Measurements from ENCODE around the gene WNT3A. TPM values are rescaled to one million over a fixed set of nuclear protein-coding genes. Genes with fewer than 3 reads are reported as not detected.

Gene WNT3A
- total and polyA plus RNA-seq, 9 of the 15 experiments (the other 6 are each of a cell fraction or from before 2014, with no cell fraction given) = not detected

DNA sequence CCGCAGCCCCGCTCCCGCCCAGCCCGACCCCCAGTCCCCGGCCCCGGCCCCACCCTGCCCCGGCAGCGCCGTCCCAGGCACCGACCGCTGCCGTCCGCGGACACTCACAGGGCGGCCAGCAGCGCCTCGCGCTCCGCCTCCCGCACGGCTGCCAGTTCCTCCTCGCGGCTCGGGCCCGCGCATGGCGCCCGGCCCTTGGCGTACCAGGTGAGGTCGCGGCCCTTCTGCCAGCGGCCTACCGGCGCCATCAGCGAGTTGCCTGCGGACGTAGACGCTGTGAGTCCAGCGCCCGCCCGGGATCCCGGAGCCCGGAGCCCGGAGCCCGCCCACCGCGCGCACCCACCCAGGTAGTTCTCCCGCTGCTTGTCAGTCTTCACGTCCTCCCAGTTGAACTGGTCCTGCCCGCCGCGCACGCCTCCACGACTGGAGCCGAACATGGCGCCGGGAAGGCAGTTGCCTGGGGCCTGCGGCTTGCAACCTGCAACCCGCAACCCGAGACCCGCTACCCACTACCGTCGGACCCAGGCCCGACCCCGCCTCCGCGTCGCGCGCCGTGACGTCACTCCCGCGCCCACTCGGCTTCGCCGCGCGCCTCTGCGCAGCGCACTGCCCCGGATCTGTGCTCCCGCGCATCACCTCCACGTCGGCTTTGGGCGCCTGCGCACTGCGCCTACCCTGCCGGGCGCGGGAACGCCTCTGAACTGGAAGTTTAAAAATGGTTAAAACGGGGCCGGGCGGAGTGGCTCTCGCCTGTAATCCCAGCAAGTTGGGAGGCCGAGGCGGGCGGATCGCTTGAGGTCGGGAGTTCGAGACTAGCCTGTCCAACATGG, 96.2 kb downstream of the WNT3A start, which contains the start of gene C1orf35 (continued):
- peak; percentile 23; the same call in 1 of the 2 replicates for TF ChIP-seq CEBPG (CRISPR knock-in tag; IDR thresholded peaks at IDR 0.05)
- no peak for TF ChIP-seq CEBPG (tag; conservative IDR thresholded peaks at IDR 0.05 in 1 of 2, IDR thresholded peaks at IDR 0.05 in 1 of 2)
- peak; percentile 68; the same call in 1 of the 2 replicates for TF ChIP-seq HNRNPL (IDR thresholded peaks at IDR 0.05; ENCODE audit: low read depth, low read length)
- TF ChIP-seq SMAD2 (IDR thresholded peaks at IDR 0.05; ENCODE audit: low read depth, low read length) = no peak
- TF ChIP-seq, protein P1, sequence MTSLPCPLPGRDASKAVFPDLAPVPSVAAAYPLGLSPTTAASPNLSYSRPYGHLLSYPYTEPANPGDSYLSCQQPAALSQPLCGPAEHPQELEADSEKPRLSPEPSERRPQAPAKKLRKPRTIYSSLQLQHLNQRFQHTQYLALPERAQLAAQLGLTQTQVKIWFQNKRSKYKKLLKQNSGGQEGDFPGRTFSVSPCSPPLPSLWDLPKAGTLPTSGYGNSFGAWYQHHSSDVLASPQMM (CRISPR knock-in tag; IDR thresholded peaks at IDR 0.05) = no peak
- peak; percentile 97 for TF ChIP-seq ATF1 (CRISPR knock-in tag; IDR thresholded peaks at IDR 0.05)
- peak; percentile 100 for TF ChIP-seq ATF1 (tag; IDR thresholded peaks at IDR 0.05)
- TF ChIP-seq HNRNPK (IDR thresholded peaks at IDR 0.05; ENCODE audit: low read depth, low read length, poor library complexity, severe bottlenecking) = no peak
- peak; percentile 82; the same call in 1 of the 2 replicates for TF ChIP-seq KAT7 (CRISPR knock-in tag; IDR thresholded peaks at IDR 0.05; ENCODE audit: borderline replicate concordance)
- TF ChIP-seq, protein P2, sequence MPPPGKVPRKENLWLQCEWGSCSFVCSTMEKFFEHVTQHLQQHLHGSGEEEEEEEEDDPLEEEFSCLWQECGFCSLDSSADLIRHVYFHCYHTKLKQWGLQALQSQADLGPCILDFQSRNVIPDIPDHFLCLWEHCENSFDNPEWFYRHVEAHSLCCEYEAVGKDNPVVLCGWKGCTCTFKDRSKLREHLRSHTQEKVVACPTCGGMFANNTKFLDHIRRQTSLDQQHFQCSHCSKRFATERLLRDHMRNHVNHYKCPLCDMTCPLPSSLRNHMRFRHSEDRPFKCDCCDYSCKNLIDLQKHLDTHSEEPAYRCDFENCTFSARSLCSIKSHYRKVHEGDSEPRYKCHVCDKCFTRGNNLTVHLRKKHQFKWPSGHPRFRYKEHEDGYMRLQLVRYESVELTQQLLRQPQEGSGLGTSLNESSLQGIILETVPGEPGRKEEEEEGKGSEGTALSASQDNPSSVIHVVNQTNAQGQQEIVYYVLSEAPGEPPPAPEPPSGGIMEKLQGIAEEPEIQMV (tag; conservative IDR thresholded peaks at IDR 0.05; ENCODE audit: low read depth) = no peak
- TF ChIP-seq TFAM (CRISPR knock-in tag; conservative IDR thresholded peaks at IDR 0.05) = no peak
- no peak for TF ChIP-seq KLF10 (CRISPR knock-in tag; IDR thresholded peaks at IDR 0.05)
- TF ChIP-seq TGIF2 (CRISPR knock-in tag; IDR thresholded peaks at IDR 0.05) = peak; percentile 27; the same call in 1 of the 2 replicates
- no peak for TF ChIP-seq SOX6 (IDR thresholded peaks at IDR 0.05)
- TF ChIP-seq SNRNP70 (optimal IDR thresholded peaks at IDR 0.05; ENCODE audit: low read depth, low read length) = no peak
- no peak for TF ChIP-seq ZNF766 (CRISPR knock-in tag; conservative IDR thresholded peaks at IDR 0.05)
- TF ChIP-seq, protein P3, sequence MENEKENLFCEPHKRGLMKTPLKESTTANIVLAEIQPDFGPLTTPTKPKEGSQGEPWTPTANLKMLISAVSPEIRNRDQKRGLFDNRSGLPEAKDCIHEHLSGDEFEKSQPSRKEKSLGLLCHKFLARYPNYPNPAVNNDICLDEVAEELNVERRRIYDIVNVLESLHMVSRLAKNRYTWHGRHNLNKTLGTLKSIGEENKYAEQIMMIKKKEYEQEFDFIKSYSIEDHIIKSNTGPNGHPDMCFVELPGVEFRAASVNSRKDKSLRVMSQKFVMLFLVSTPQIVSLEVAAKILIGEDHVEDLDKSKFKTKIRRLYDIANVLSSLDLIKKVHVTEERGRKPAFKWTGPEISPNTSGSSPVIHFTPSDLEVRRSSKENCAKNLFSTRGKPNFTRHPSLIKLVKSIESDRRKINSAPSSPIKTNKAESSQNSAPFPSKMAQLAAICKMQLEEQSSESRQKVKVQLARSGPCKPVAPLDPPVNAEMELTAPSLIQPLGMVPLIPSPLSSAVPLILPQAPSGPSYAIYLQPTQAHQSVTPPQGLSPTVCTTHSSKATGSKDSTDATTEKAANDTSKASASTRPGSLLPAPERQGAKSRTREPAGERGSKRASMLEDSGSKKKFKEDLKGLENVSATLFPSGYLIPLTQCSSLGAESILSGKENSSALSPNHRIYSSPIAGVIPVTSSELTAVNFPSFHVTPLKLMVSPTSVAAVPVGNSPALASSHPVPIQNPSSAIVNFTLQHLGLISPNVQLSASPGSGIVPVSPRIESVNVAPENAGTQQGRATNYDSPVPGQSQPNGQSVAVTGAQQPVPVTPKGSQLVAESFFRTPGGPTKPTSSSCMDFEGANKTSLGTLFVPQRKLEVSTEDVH (IDR thresholded peaks at IDR 0.05; ENCODE audit: low read depth, partially characterized antibody) = peak; percentile 92
- no peak for TF ChIP-seq BACH1 (tag; IDR thresholded peaks at IDR 0.05)
- TF ChIP-seq SRSF7 (optimal IDR thresholded peaks at IDR 0.05; ENCODE audit: low read depth, low read length) = no peak
- TF ChIP-seq SIRT6 (IDR thresholded peaks at IDR 0.05; ENCODE audit: low read depth, low read length) = no peak
- TF ChIP-seq DIDO1 (tag; IDR thresholded peaks at IDR 0.05; ENCODE audit: low read depth) = peak; percentile 88; the same call in 1 of the 2 replicates
- TF ChIP-seq ZNF3 (CRISPR knock-in tag; IDR thresholded peaks at IDR 0.05) = no peak
- TF ChIP-seq ZNF224 (CRISPR knock-in tag; IDR thresholded peaks at IDR 0.05) = no peak
- peak; percentile 90 for TF ChIP-seq EP400 (IDR thresholded peaks at IDR 0.05)
- no peak for TF ChIP-seq TCF7 (IDR thresholded peaks at IDR 0.05; ENCODE audit: borderline replicate concordance)
